GM20000 (cell line): Measurements from ENCODE around the gene C2CD4D.

Experiments used
- DNase-seq: peaks from one replicate; pipeline ENCODE4 v3.0.0; 2012; ENCODE audit warnings: low spot score
- CTCF ChIP-seq: IDR thresholded peaks from 2 replicates; pipeline ENCODE4 v1.5.1; 2012; ENCODE audit warnings: mild to moderate bottlenecking, control low read depth; ENCODE audit errors: extremely low read depth, missing control alignments

Gene C2CD4D

DNA sequence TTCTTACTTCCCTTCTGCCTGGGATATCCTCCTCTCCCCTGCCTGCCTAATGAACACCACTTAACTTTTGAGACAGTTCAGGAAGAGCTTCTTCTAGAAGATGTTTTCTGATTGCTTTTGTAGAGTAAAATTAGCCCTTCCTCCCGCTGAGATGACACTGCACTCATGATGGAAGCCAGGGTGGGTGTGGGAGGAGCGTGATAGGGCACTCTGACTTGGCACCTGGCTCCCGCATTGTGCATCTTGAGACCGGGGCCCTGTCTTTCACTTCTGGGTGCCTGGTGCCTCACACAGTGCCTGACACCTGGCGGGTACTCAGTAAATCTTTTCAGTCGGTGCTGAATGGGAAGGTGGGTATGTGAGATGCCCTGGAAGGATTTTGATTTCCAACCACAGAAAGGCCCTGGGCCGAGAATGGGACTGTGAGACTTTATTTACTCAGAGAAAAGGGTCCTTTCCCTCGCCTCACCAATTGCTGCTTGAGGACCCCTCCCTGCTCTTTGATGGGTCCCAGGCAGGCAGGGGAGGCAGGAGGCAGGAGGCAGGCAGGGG, 7.1 kb upstream of the C2CD4D start:
- no peak for TF ChIP-seq CTCF
- DNase-seq = no peak

DNA sequence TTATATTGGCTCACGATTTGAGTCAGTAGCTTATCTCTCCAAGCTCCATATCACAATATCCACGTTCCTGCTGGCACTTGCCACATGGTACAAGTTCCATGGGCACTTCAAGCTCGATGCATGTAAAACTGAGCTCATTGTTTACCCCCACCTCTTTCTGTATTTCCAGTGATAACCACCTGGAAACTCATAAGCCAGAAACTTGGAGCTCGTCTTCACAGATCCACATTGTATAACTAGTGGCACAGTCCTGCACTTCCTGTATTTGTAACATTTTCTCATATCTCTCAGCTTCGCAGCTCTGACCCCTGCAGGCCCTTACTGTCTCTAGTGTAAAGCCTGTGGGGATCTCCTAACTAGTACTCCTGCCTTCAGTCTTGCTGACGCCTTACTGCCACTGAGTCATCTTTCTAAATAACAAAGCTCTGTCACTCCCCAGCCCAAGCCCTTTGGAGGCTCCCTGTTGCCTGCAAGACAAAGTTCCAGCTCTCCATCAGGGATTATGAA, 6.5 kb upstream of the C2CD4D start:
- no peak for TF ChIP-seq CTCF
- DNase-seq = no peak

DNA sequence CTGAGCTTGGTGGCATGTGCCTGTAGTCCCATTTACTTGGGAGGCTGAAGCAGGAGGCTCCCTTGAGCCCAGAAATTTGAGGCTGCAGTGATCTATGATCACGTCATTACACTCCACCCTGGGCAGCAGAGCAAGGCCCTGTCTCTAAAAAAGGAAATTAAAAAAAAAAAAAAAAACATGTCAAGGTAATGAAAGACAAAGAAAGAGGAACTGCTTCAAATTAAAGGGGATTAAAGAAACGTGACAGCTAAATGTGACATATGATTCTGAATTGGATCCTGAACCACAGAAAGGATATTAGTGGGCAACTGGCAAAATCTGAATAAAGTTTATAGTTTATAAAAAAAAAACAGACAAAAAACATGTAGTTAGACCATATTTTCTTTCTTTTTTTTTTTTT, 3.8 kb upstream of the C2CD4D start:
- DNase-seq = no peak
- TF ChIP-seq CTCF = no peak

GRCh38 chr1:151841141-151841540, 1.5 kb upstream of the C2CD4D start:
- TF ChIP-seq CTCF = no peak
- DNase-seq = no peak

GRCh38 chr1:151840421-151840820, 801 bp upstream of the C2CD4D start:
- no peak for DNase-seq
- TF ChIP-seq CTCF = no peak

DNA sequence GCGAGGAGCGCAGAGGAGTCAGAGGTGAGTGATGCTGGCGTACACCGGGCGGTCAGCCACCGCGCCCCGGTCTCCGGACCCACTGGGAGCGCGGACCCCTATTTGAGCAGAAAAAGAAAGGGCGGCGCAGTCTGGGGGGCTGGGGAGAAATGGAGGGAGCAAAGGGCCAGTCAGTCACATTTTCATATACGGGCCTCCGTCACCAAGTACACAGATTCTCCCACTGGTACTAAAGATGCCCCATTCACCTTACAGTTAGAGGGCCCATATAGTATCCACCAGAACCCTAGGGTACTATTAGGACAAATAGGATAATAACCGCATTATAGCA, 573 bp downstream of the C2CD4D start:
- no peak for TF ChIP-seq CTCF
- peak; percentile 49 for DNase-seq

- TF ChIP-seq CTCF = no peak
- peak; percentile 84 for DNase-seq
Measured at GRCh38 chr1:151838222-151839081, 1.2 kb downstream of the C2CD4D start.
